ENCODE measurements around the gene ZNF639.

Gene ZNF639

GRCh38 chr3:179347345-179348194 lies 24.7 kb downstream of the ZNF639 start, which contains the start of gene MFN1 (continued):
- TF ChIP-seq ZNF148 (tag by site-specific recombination; IDR thresholded peaks at IDR 0.05; ENCODE audit: borderline replicate concordance) (no peak), PATZ1 (tag by site-specific recombination; IDR thresholded peaks at IDR 0.05) (peak; percentile 36; the same call in 1 of the 2 replicates), ZNF214 (tag by site-specific recombination; IDR thresholded peaks at IDR 0.05; ENCODE audit: borderline replicate concordance) (no peak), GLI4 (tag by site-specific recombination; IDR thresholded peaks at IDR 0.05) (no peak), INSM2 (tag by site-specific recombination; IDR thresholded peaks at IDR 0.05) (0 out of 2 replicates have a peak, but pooled peaks have one; percentile 14), SP3 (tag by site-specific recombination; IDR thresholded peaks at IDR 0.05) (peak; percentile 76), ZXDB (tag by site-specific recombination; IDR thresholded peaks at IDR 0.05) (peak; percentile 32; the same call in 1 of the 2 replicates), ZNF211 (tag by site-specific recombination; IDR thresholded peaks at IDR 0.05; ENCODE audit: low read depth) (no peak), ZNF18 (tag by site-specific recombination; IDR thresholded peaks at IDR 0.05) (peak; percentile 93), ZNF777 (tag by site-specific recombination; IDR thresholded peaks at IDR 0.05; ENCODE audit: borderline replicate concordance) (0 out of 2 replicates have a peak, but pooled peaks have one; percentile 37), ZNF791 (tag by site-specific recombination; IDR thresholded peaks at IDR 0.05) (no peak), SP2 (tag by site-specific recombination; IDR thresholded peaks at IDR 0.05) (peak; percentile 86), ZBTB26 (tag by site-specific recombination; optimal IDR thresholded peaks at IDR 0.05) (peak; percentile 33), ZNF837 (tag by site-specific recombination; IDR thresholded peaks at IDR 0.05) (no peak), PRDM4 (tag by site-specific recombination; IDR thresholded peaks at IDR 0.05) (peak; percentile 91), ZNF596 (tag by site-specific recombination; IDR thresholded peaks at IDR 0.05) (no peak), YY2 (tag by site-specific recombination; IDR thresholded peaks at IDR 0.05) (no peak), PRDM10 (tag by site-specific recombination; IDR thresholded peaks at IDR 0.05) (peak; percentile 76), ZFP37 (tag by site-specific recombination; IDR thresholded peaks at IDR 0.05) (0 out of 2 replicates have a peak, but pooled peaks have one; percentile 12), ZNF692 (tag by site-specific recombination; IDR thresholded peaks at IDR 0.05) (no peak)

Data from HEK293 (cell line).